A673 (cell line): Measurements from ENCODE around the gene MATK. TPM values are rescaled to one million over a fixed set of nuclear protein-coding genes. Genes with fewer than 3 reads are reported as not detected.

Experiments used
- BruUV-seq: library from RNA; stranded (reverse); fragments of 400-500 nt; replicated peaks from 2 replicates; lab custom pipeline; 2021; lab: Mats Ljungman, UMichigan
- CTCF ChIA-PET: fragments of 300-600 bp; sonication (Branson Sonifier 250); formaldehyde crosslinking; loops from one replicate; lab custom pipeline; 2022; ENCODE audit warnings: antibody characterized with exemption; lab: Charles Lee
- POLR2A ChIA-PET: fragments of 300-600 bp; sonication (Branson Sonifier 250); formaldehyde crosslinking; loops from one replicate; lab custom pipeline; 2022; ENCODE audit warnings: antibody characterized with exemption; ENCODE audit not compliant: low non-redundant PET; lab: Charles Lee
- DNase-seq: peaks from one replicate; pipeline ENCODE4 v3.0.0-alpha.2; 2015; ENCODE audit warnings: low spot score
- H3K27ac ChIP-seq: fragments of 200-600 bp; sonication (generic); 2 replicates; pipeline ENCODE4 v1.5.1; 2016; ENCODE audit warnings: mixed run types, low read depth, mild to moderate bottlenecking, mixed read lengths, antibody characterized with exemption, low read length; ENCODE audit not compliant: poor library complexity, severe bottlenecking
- H3K27me3 ChIP-seq: fragments of 200-600 bp; sonication (generic); replicated peaks from 2 replicates; pipeline ENCODE4 v1.6.1; 2017; ENCODE audit warnings: mixed run types, low read depth, mild to moderate bottlenecking, mixed read lengths, antibody characterized with exemption, low read length; ENCODE audit not compliant: insufficient read depth, poor library complexity
- H3K36me3 ChIP-seq: fragments of 200-600 bp; sonication (generic); 2 replicates; pipeline ENCODE4 v1.6.1; 2016; ENCODE audit warnings: mixed run types, mild to moderate bottlenecking, mixed read lengths, antibody characterized with exemption, low read length; ENCODE audit not compliant: insufficient read depth, poor library complexity, severe bottlenecking
- H3K4me1 ChIP-seq: fragments of 200-600 bp; sonication (generic); 2 replicates; pipeline ENCODE4 v1.6.1; 2017; ENCODE audit warnings: mixed run types, mild to moderate bottlenecking, mixed read lengths, antibody characterized with exemption, low read length; ENCODE audit not compliant: insufficient read depth, poor library complexity, severe bottlenecking
- H3K4me3 ChIP-seq: fragments of 200-600 bp; sonication (generic); 2 replicates; pipeline ENCODE4 v1.5.1; 2016; ENCODE audit warnings: low read depth, mixed run types, mild to moderate bottlenecking, mixed read lengths, low read length; ENCODE audit not compliant: poor library complexity, severe bottlenecking
- H3K9me3 ChIP-seq: fragments of 200-600 bp; sonication (generic); 2 replicates; pipeline ENCODE4 v1.6.1; 2016; ENCODE audit warnings: mixed run types, low read depth, mild to moderate bottlenecking, mixed read lengths, antibody characterized with exemption, low read length; ENCODE audit not compliant: poor library complexity, severe bottlenecking
- CTCF ChIP-seq: fragments of 300-800, 200-600 bp; sonication (generic); conservative IDR thresholded peaks from 2 replicates; pipeline ENCODE4 v1.5.1; 2017; ENCODE audit warnings: low read depth, mild to moderate bottlenecking, antibody characterized with exemption, low read length, moderate library complexity, mixed read lengths
- EZH2 ChIP-seq: fragments of 200-600 bp; sonication (generic); IDR thresholded peaks from 2 replicates; pipeline ENCODE4 v1.6.1; 2017; ENCODE audit warnings: borderline replicate concordance, low read depth, mild to moderate bottlenecking, mixed read lengths, antibody characterized with exemption, low read length; ENCODE audit not compliant: poor library complexity, severe bottlenecking
- intact Hi-C: fragments of 100-400 bp; cut with micrococcal nuclease; formaldehyde crosslinking; loops from one replicate; pipeline ENCODE4 v1.10.0; 2022; ENCODE audit not compliant: unreplicated experiment
- total RNA-seq: library from RNA; stranded (reverse); gene quantifications from 2 replicates; pipeline ENCODE4 v1.2.3, GENCODE V29; 2021

Gene MATK
- total RNA-seq, 1 experiment from 2014 or later, result 2.0 TPM

- no peak for DNase-seq
- TF ChIP-seq CTCF, result no peak
- TF ChIP-seq EZH2, result no peak
Measured at GRCh38 chr19:3813473-3814392, 27.6 kb upstream of the MATK start.

GRCh38 chr19:3810708-3811355 is 24.7 kb upstream of the MATK start:
- Histone ChIP-seq H3K4me1 (no peaks in the 10 kb centered on the region), H3K36me3 (no peaks in the 10 kb centered on the region), H3K4me3 (no peak overlapping the region), H3K27ac (no peak overlapping the region), H3K27me3 (no peaks in the 10 kb centered on the region), H3K9me3 (no peaks in the 10 kb centered on the region)
- intact Hi-C loops, result loop anchor here (10.0 kb wide), 1 partner anchor 156 kb away; no protein-coding TSS in a partner anchor
- POLR2A ChIA-PET, result no interaction called here
- TF ChIP-seq CTCF (no peak), EZH2 (no peak)
- BruUV-seq, result no TSS peak
- no peak for DNase-seq
- CTCF ChIA-PET, result no interaction called here

More at GRCh38 chr19:3813473-3814392, 27.6 kb upstream of the MATK start:
- intact Hi-C loops, result loop anchor here (10.0 kb wide), 1 partner anchor 159 kb away; no protein-coding TSS in a partner anchor
- Histone ChIP-seq H3K9me3 (no peaks in the 10 kb centered on the region), H3K4me1 (no peaks in the 10 kb centered on the region), H3K27me3 (no peaks in the 10 kb centered on the region), H3K27ac (no peak overlapping the region), H3K36me3 (no peaks in the 10 kb centered on the region), H3K4me3 (no peak overlapping the region)
- POLR2A ChIA-PET, result no interaction called here
- CTCF ChIA-PET, result interaction anchor here (1.0 kb wide), 1 partner anchor 8 kb away, joined by 3 read pairs; no protein-coding TSS in a partner anchor
- no TSS peak for BruUV-seq

GRCh38 chr19:3809881-3810707 is 23.9 kb upstream of the MATK start:
- Histone ChIP-seq H3K4me1 (no peaks in the 10 kb centered on the region), H3K36me3 (no peaks in the 10 kb centered on the region), H3K9me3 (no peaks in the 10 kb centered on the region), H3K27ac (no peak overlapping the region), H3K4me3 (no peak overlapping the region), H3K27me3 (no peaks in the 10 kb centered on the region)
- ChIA-PET CTCF (no interaction called here), POLR2A (no interaction called here)
- TF ChIP-seq CTCF (no peak), EZH2 (no peak)
- intact Hi-C loops, result loop anchor here (10.0 kb wide), 1 partner anchor 155 kb away; no protein-coding TSS in a partner anchor
- no TSS peak for BruUV-seq
- DNase-seq, result no peak
